Lower leg skin (tissue), 4 donors: ENCODE data around the gene SFMBT2. TPM values are rescaled to one million over a fixed set of nuclear protein-coding genes. Genes with fewer than 3 reads are reported as not detected.

Experiments
- DNase-seq, 2 donors: peaks; one replicate each; pipeline ENCODE4 v3.0.0-alpha.2; 2019; ENCODE audit warnings: low spot score in 2 of 2
- H3K4me3 ChIP-seq: fragments of 200-600 bp; sonication (generic); 2 replicates; pipeline ENCODE4 v1.5.1; 2017; ENCODE audit warnings: mild to moderate bottlenecking, low read depth; ENCODE audit not compliant: poor library complexity, severe bottlenecking
- POLR2A ChIP-seq, 2 donors: fragments of 450-650 bp; IDR thresholded peaks; one replicate each; pipeline ENCODE4 v1.6.1; 2016 to 2017; ENCODE audit warnings: antibody characterized with exemption in 2 of 2, mild to moderate bottlenecking in 1 of 2, moderate library complexity in 1 of 2
- WGBS, 2 donors: methylation state at CpG; one replicate each; pipeline ENCODE4 v1.1.5; 2018; 5-methylcytosine and 5-hydroxymethylcytosine counted together
- intact Hi-C: fragments of 100-400 bp; cut with DNase I; formaldehyde crosslinking; loops from one replicate; pipeline ENCODE4 v1.15.0; 2023; ENCODE audit warnings: low total_unique reads
- total RNA-seq, 4 donors: library from RNA; depleted of rRNA; stranded (reverse); fragments of >200 nt; gene quantifications; one replicate each; pipeline ENCODE4 v1.1.0, GENCODE V29; 2016
- TF ChIP-seq, protein P1 (sequence below), 3 donors: fragments of 450-650 bp; IDR thresholded peaks; one replicate each; pipeline ENCODE4 v1.5.1; 2016; ENCODE audit warnings: antibody characterized with exemption in 3 of 3, mild to moderate bottlenecking in 3 of 3, moderate library complexity in 2 of 3

SFMBT2 gene
- total RNA-seq, 4 donors from 2014 or later: 0.42 to 3.3 (median 1.9) TPM

DNA sequence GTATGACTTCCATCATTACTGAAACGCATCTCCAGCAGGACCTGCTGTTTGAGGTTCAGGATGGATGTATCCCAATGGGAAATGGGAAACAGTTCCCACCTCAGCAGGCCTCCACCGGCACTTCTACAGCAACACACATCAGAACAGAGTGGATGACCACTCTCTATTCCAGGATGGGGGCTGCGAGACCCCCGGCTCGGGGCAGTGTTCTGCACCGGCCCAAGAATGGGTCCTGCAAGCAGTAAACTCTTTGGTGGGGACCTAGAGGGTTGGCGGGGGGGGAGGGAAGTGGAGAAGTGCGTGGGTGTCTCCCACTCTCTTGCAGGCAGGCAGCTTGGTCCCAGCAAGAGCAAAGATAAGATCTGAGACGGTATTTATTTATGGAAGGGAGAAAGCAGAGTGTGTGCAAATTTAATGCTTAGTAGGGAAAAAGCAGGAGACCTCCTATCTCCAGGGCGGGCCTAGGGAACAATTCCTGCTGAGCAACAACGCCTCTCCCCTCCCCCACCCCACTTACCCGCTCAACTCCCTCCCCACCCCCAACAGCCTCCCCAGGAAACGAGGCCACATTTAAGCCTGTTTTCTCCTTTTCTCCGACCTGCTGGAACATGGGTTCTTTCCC is 4.0 kb downstream of the SFMBT2 start:
- DNase-seq: no peak
- no peak overlapping the region for H3K4me3 ChIP-seq
- intact Hi-C loops: no loop called here
- 75 to 82% methylated on average over 14 of the region's 14 CpGs for WGBS, 2 donors
- TF ChIP-seq, protein P1, sequence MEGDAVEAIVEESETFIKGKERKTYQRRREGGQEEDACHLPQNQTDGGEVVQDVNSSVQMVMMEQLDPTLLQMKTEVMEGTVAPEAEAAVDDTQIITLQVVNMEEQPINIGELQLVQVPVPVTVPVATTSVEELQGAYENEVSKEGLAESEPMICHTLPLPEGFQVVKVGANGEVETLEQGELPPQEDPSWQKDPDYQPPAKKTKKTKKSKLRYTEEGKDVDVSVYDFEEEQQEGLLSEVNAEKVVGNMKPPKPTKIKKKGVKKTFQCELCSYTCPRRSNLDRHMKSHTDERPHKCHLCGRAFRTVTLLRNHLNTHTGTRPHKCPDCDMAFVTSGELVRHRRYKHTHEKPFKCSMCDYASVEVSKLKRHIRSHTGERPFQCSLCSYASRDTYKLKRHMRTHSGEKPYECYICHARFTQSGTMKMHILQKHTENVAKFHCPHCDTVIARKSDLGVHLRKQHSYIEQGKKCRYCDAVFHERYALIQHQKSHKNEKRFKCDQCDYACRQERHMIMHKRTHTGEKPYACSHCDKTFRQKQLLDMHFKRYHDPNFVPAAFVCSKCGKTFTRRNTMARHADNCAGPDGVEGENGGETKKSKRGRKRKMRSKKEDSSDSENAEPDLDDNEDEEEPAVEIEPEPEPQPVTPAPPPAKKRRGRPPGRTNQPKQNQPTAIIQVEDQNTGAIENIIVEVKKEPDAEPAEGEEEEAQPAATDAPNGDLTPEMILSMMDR (IDR thresholded peaks at IDR 0.05): no peak
- TF ChIP-seq POLR2A (IDR thresholded peaks at IDR 0.05): no peak

GRCh38 chr10:7405637-7406036 is 5.2 kb downstream of the SFMBT2 start:
- intact Hi-C loops: no loop called here

DNA sequence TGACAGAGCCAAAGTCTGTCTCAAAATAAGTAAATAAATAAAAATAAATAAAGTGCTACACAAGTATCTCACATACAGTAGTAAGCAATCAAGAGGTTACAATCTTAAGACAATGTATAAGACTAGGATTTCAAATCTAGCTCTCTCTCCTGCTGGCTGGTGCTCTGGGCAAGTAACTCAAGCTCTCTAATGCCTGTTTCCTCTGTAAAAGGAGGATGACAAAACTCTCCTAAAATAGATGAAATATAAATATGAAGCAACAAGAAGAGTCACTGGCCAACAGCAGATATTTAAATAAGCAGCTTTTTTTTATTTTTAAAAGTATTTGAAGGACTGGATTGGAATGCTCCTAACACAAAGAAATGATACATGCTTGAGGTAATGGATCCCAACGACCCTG is 7.2 kb downstream of the SFMBT2 start:
- H3K4me3 ChIP-seq: no peak overlapping the region
- intact Hi-C loops: no loop called here
- TF ChIP-seq POLR2A (IDR thresholded peaks at IDR 0.05): no peak
- TF ChIP-seq, protein P1 (IDR thresholded peaks at IDR 0.05): no peak

More at GRCh38 chr10:7405637-7406036, 5.2 kb downstream of the SFMBT2 start:
- H3K4me3 ChIP-seq: no peak overlapping the region
- TF ChIP-seq, protein P1 (IDR thresholded peaks at IDR 0.05): no peak
- TF ChIP-seq POLR2A (IDR thresholded peaks at IDR 0.05): no peak
- WGBS, 2 donors: 34 to 60% methylated on average over 2 to 4 of the region's 4 CpGs
- no peak for DNase-seq

GRCh38 chr10:7401782-7402181 is 9.1 kb downstream of the SFMBT2 start:
- H3K4me3 ChIP-seq: no peak overlapping the region
- WGBS, 2 donors: 85 to 89% methylated on average over 8 of the region's 8 CpGs
- TF ChIP-seq, protein P1 (IDR thresholded peaks at IDR 0.05): no peak
- no peak for TF ChIP-seq POLR2A (IDR thresholded peaks at IDR 0.05)
- no peak for DNase-seq
- intact Hi-C loops: no loop called here

More for the DNA sequence above, 7.2 kb downstream of the SFMBT2 start:
- DNase-seq: no peak
- 67 to 74% methylated on average over 1 of the region's 1 CpG for WGBS, 2 donors

GRCh38 chr10:7401156-7401555 is 9.7 kb downstream of the SFMBT2 start:
- TF ChIP-seq, protein P1 (IDR thresholded peaks at IDR 0.05): no peak
- TF ChIP-seq POLR2A (IDR thresholded peaks at IDR 0.05): no peak
- H3K4me3 ChIP-seq: no peak overlapping the region
- no peak for DNase-seq
- WGBS, 2 donors: 89 to 91% methylated on average over 6 of the region's 6 CpGs
- intact Hi-C loops: no loop called here
